Measurements from ENCODE around the gene PBX2.
"Not testable (repeated sequence)": the region's sequence is repeated elsewhere in the genome, so short reads cannot be mapped to it uniquely, and the experiment has no call there.

The PBX2 gene, protein sequence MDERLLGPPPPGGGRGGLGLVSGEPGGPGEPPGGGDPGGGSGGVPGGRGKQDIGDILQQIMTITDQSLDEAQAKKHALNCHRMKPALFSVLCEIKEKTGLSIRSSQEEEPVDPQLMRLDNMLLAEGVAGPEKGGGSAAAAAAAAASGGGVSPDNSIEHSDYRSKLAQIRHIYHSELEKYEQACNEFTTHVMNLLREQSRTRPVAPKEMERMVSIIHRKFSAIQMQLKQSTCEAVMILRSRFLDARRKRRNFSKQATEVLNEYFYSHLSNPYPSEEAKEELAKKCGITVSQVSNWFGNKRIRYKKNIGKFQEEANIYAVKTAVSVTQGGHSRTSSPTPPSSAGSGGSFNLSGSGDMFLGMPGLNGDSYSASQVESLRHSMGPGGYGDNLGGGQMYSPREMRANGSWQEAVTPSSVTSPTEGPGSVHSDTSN

DNA sequence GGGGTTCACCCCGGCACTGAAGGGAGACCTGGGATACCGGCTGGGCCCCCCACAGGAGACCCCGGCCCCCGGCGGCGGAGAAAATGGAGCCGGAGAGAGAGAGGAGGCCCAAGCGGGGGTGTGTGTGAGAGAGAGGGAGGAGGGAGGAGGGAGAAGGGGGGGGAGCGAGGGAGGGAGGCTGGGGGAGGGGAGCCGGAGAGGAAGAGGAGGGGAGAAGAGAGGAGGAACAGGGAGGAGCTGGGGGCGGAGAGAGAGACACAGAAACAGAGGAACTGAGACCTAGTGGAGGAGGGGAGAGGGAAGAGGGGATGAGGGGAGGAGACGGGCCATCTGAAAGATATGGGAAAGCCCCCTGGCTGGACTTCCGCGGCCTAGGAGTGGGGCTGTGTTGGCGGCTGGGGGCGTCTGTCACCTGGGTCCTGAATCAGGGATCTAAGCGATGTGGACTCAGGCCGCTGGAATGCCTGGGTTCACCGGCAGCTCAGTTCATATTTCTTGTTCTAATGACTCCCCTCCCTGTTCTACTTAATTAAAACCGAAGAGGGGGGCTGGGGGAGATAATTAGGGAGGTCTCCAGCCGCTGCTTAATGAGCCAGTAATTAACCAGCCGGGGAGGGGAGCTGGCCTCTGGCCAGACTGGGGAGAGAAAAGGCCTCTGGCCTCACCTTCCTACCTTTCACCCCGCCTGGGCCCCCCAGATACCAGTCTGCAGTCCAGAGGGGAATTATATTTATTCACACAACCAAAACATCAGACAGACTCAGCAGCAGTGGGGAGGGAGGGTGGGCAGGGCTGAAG is at the start of gene PBX2:
TSS of gene PBX2 (minus strand) at position 149 of the 798 bp plus-strand sequence. CDS start 287 bp downstream, outside the sequence.
- peak; percentile 66 for DNase-seq (ENCODE audit: low spot score)

DNA sequence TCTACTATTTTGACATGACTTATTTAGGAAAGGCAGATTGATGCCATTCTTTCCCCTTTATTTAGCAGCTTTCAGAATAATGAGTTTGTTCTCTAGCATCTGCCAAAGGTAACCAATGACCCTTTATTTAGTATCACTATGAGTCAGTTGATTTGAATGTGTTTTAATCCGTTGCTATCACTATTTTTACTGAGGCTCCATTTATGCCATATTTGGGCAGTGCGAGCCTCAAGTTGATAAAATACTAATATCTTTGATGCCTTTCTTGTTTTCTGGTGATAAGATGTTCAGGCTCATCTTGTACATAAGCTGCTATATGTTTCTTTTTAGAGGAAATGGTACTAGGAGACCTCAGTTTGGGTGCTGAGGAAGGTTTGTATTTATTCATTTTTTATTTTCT is 49.5 kb upstream of the PBX2 start:
- no peak for DNase-seq (ENCODE audit: low spot score)

DNA sequence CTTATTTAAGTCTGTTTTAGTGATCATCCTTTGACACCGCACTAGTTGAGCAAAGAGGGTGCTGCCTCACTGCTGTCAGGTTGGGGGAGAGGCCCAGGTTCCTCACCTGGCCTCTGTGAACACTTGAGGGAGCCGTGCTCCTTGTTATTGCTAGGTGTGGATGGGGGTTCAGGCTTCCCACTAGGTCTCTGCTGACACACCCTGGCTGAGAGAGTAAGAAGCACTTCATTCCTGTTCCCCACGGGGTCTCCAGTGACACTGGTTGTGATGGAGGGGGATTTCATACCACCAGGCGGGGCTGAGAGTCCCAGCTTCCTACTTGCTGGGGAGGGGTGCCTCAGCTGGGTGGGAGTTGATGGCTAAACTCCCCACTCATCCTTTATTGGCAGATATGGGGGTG is 44.9 kb upstream of the PBX2 start:
- no peak for DNase-seq (ENCODE audit: low spot score)

DNA sequence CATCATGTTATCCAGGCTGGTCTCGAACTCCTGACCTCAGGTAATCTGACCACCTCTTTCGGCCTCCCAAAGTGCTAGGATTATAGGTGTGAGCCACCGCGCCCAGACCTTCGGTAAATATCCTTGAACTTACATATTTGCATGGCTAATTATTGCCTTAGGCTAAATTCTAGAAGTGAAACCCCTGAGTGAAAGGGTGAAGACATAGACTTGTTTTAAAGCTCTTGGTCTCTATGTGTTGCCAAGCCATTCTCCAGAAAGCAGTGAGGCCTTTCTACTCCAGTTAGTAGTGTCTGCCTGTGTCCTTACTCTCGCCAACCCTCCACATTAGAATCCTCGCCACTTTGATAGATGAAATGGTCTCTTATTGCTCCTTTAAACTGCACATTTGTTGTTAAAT is 36.4 kb upstream of the PBX2 start:
- no peak for DNase-seq (ENCODE audit: low spot score)

DNA sequence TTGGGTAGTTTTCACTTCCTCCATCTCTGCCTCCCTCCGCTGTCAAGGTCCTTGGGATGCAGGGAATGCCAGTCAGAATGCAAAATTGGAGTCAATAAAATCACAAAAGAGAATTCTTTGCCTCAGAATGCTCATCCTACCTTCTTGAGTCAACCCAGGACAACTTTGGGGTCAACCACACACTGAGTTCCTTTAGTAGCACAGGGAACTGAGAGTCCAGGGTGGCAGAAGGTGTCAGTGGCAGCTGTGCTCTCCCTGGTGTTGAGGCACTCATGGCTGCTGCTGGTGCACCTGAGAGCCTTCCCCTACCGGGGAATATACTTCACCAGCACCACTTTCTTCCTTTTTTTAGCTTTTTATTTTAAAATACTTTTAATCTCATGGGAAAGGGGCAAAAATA is 34.7 kb upstream of the PBX2 start:
- DNase-seq (ENCODE audit: low spot score): no peak

DNA sequence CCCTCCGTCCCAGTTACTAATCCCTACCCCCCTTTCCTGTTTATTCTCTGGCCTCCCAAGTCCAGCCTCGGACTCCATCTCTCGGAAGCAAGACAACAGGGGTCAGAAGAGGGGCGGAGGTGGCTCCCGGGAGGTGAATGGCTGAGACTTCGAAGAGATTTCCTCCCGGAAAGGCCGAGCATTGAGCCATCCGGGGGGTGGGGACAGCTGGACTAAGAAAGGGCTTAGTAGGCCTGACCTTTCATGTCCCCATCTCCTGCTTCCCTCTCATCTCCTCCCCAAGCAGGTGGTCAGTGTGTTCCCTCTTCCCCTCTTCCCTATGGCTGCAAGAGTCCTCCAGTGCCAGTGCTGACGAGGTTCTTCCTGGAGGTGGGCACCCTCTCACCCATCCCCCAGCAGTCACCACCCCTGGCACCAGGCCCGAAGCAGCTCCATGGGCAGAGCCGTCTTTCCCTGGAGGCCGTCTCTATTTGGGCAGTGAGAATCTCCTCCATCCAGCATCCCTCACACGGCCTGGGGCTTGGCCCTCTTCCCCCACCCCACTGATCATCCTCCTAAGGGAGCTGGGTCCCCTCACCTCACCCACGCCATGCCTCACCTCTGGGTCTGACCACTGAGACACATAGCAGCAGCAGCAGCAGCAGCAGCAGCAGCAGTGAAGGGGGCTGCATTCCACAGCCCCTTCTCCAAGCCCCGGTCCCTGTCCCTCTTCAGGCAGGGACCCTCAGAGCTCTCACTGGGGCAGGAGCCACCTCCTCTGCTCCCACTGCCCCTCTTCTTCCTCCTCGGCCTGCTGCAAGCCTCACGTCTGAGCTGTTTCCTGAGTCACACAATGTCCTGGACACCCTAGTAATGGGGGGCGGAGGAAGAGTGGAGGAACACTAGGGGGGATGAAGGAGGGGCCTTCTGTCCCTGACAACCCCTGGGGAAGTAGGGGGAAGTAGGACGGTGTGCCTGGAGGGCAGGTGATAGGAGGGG is 33.5 kb upstream of the PBX2 start, which contains the start of gene NOTCH4:
TSS of gene NOTCH4 (minus strand) at position 810 of the 978 bp plus-strand sequence. CDS start at position 671, 139 bp downstream.
- DNase-seq (ENCODE audit: low spot score): no peak

DNA sequence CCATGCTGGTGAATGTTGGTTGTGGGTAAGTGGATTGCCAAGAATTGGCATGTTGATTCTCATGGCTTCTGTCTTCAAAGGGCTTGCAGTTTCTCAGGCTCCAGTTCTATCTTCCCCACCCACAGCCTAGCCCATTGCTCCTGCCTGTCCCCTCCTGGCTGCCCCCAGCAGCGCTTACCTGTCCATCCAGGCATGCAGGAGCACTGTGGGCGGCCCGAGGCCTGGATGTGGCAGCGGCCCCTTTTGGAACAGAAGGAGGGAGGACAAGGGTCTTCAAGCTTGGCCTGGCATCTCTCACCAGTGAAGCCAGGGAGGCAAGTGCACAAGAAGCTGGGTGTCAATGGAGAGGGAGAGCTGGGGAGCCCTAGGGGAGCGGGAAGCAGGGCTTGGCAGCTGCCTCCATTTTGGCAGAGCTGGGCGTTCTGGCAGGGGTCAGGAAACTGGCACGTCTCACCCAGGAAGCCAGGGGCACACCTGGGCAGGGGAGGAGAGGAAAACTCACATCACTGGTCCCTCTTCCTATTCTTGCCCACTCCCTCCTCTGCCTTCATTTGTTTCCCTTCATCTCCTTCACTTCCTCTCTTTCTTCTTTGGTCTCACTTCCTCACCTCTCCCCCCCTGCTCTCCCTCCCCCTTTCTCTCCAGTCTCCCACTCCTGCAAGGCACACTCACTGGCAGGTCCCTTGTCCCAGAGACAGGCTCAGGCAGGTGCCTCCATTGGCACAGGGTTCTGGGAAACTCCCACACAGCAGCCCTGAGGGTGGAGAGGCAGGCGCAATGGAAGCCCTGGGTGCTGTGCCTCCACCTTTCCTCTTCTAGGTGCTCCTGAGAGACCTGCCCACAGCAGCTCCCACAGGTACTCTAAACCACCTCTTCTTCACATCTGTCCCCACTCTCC is 32.6 kb upstream of the PBX2 start:
- no peak for DNase-seq (ENCODE audit: low spot score)

DNA sequence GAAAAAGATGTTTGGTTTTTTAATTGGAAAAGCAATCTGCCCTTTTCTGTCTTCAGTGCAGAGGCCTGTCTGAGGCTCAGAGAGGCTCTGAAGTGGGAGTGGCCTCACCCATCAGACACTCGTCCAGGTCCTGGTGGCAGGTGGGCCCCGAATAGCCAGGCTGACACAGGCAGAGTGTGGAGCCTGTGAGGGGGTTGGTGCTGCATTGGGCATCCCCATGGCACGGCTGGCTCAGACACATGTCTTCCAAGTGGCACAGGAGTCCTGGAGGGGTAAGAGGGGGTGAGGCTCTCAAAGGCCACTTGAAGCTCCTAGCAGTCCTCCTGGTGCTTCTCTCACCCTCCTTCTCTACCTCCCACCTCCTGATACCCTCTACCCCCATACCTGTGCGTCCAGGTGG is 30.0 kb upstream of the PBX2 start:
- no peak for DNase-seq (ENCODE audit: low spot score)

DNA sequence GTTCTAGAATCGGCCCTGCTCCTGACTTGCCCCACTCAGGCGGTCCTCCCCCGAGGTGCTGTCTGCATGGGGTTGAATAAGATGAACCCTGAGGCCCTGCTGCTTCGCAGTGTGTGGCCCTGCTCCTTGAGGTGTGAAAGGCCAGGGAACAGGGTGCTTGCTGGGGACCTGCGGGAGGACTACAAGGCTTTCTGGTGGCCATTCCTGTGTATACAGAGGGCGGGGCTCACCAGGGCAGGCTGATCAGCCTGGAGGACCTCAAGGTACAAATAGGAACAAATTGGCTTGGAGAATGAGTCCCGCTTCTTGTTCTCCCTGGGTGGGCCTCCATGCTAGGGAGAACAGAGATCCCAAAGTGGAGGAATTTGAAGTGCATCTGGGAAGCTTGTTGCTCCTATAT is 28.2 kb upstream of the PBX2 start:
- no peak for DNase-seq (ENCODE audit: low spot score)

DNA sequence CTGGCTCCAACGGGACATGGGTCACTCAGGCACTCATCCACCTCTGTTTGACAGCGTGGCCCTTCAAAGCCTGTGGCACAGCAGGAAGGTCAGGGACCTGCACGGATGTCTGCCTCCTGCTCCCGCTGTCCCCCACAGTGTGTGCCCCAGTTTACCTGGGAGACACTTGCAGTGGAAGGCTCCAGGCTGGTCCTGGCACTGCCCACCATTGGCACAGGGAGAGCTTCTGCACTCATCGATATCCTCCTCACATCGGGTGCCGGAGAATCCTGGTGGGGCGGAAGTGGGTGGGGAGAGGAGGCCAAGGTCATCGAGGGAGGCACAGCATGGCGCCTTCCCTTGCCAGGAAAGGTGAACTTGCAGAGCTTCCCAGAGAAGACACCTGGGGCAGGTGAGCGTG is 27.0 kb upstream of the PBX2 start:
- DNase-seq (ENCODE audit: low spot score): no peak

DNA sequence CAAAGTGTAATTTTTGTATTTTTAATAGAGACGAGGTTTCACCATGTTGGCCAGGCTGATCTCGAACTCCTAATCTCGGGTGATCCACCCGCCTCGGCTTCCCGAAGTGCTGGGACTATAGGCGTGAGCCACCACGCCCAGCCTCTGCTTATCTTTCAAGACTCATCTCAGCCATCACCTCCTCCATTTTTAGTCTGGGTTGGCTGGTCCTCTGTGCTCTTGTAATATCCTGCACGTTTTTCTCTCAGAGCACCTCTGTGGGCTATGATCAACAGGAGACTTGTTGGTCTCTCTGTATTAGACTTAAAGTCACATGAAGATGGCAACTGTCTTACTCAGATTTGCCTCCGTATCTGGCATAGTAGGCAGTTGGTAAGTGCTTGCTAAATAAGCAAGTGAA is 26.3 kb upstream of the PBX2 start:
- no peak for DNase-seq (ENCODE audit: low spot score)

DNA sequence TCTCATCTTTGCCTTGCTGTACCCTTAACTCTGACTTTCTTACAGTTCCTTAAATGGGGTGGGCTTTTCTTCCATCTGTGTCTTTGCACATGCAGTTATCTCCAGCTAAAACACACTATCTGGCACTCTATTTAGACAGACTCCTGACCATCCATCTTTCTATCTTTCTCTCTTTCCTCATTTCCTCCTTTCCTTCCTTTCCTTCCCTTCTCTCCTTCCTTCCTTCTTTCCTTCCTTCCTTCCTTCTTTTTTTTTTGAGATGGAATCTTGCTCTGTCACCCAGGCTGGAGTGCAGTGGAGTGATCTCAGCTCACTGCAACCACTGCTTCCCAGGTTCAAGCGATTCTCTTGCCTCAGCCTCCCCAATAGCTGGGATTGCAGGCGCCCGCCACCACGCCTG is 25.6 kb upstream of the PBX2 start:
- no peak for DNase-seq (ENCODE audit: low spot score)

DNA sequence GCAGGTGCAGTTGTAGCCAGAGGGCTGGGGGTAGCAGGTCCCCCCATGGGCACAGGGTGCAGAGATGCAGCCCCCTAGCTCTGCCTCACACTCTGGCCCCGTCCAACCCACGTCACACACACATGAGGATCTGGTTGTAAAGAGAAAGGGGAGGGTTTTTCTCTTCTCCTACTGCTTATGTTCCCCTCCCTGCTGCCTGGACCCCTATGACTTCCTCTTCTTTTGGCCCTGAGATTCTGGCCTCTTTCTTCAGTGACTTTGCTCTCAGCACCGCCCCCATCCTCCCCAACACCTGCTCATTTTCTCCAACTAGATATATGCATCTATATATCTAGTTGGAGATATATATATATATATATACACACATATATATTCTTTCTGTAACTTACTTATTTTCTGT is 24.1 kb upstream of the PBX2 start:
- no peak for DNase-seq (ENCODE audit: low spot score)

DNA sequence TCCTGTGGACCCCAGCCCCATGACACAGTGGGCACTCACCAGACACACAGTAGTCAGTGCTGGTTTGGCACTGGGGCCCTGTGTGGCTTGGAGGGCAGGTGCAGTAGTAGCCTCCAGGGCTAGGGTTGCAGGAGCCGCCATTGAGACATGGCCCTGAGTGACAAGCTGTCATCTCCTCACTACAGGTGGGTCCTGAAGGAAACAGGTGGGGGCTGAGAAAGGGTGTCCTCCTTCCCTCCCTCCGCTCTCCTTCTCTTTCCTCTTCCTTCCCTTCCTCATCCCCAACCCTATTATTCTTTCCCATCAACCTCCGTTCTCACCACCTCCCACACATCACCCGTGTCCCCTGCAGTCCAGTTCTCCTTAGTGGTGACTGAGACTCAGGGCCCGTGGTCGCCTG is 23.6 kb upstream of the PBX2 start:
- no peak for DNase-seq (ENCODE audit: low spot score)

DNA sequence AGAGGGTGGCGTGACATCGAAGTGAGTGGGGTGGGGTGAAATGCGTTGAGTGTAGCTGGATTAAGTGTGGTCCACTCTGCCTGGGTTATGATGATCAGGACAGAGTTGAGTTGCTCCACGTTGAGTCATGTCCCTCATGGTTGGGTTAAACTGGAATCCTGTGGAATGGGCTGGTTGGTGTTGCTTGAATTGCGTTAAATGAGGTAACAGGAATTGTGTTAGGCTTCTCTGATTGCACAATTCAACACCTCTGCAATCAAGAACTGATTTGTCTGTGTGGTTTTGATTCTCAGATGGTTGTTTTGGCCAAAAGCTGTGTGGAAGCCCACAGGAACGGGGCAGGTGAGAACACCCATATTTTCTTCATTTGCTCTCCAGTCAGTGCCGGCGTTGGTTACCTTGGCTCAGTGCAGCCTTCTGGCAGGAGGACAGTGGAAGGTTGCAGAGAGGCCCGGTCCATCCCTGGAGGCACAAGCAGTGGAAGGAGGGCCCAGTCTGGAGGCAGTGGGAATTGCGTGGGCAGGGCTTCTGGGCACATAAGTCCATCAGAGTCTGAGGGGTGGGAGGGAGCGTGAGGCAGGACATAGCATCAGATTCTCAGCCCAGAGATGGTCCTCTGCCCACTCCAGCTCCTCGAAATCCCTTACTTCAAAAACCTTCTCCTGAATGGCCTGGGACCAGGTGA is 22.2 kb upstream of the PBX2 start:
- DNase-seq (ENCODE audit: low spot score): no peak

DNA sequence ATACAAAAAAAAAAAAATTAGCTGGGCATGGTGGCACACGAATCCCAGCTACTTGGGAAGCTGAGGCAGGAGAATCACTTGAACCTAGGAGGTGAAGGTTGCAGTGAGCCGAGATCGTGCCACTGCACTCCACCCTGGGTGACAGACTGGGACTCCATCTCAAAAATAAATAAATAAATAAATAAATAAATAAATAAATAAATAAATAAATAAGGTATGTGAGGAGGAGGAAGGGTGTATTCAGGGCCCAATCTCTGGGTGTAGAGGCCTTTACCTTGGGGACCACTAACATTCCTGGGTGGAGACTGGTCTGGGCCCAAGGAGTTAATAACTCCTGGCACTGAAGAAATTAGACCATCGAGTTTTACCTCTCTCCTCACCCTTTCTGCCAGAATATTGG is 21.4 kb upstream of the PBX2 start:
- not testable (repeated sequence) for DNase-seq (ENCODE audit: low spot score)

DNA sequence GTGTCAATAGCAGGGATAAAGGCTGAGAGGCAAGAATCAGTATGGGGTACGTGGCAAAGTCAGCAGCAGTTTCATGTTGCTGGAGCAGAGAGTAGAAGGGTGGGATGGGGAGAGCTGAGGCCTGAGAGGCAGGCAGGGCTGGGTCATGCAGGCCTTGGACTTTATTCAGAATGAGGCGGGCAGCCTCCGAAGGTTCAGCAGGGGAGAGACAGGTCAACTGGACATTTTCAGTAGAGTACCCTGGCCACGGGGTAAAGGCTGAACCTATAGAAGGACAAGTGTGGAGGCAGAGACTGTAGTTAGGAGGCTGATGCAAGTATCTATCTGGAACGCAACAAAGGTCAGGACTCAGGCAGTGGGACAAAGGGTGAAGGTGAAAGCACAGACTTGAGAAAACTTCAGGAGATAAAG is 20.2 kb upstream of the PBX2 start:
- no peak for DNase-seq (ENCODE audit: low spot score)

DNA sequence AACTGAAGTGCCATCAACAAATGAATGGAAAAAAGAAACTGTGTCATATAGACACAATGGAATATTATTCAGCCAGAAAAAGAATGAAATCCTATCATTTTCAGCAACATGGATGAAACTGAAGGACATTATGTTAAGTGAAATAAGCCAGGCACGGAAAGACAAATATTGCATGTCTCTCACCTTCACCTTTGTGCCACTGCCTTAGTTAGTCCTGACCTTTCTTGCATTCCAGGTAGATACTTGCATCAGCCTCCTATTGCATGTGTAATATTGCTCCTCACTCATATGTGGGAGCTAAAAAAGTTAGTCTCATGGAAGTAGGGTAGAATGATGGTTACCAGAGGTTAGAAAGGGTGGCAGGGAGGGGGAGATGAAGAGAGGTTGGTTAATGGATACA is 19.0 kb upstream of the PBX2 start:
- DNase-seq (ENCODE audit: low spot score): no peak

DNA sequence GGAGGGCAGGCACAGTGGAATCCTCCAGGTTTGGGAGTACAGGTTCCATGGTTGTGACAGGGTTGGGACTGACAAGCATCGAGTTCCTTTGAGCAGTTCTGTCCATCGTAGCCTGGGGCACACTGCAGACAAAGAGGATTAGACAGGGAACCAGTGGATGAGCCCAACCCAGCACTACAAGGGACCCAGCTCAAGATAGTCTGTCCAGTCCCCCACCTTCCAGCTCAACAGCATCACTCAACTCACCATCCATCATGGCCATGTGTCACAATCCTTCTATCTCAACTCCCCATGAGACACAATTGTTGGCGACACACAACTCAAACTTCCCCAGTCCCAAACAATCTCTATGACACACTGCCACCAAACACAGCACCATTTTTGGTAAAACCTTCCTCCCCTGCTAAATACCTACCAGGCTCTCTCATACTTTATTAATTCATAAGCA is 14.3 kb upstream of the PBX2 start:
- DNase-seq (ENCODE audit: low spot score): no peak

All from HuH-7 (cell line).